ENCODE data around the gene MED12.

Gene MED12

GRCh38 chrX:71100581-71101505 is 17.6 kb upstream of the MED12 start:
- DNase-seq = no peak
- peaks cover 7% of the 10 kb centered on the region for H3K36me3 Mint-ChIP-seq (ENCODE audit: low read depth)
- H3K4me1 Mint-ChIP-seq = peaks cover 69% of the 10 kb centered on the region
- H3K27ac Mint-ChIP-seq = no peak overlapping the region
- ATAC-seq = no peak
- H3K27me3 Mint-ChIP-seq = no peaks in the 10 kb centered on the region
- H3K4me3 Mint-ChIP-seq = no peak overlapping the region
- no peaks in the 10 kb centered on the region for H3K9me3 Mint-ChIP-seq

DNA sequence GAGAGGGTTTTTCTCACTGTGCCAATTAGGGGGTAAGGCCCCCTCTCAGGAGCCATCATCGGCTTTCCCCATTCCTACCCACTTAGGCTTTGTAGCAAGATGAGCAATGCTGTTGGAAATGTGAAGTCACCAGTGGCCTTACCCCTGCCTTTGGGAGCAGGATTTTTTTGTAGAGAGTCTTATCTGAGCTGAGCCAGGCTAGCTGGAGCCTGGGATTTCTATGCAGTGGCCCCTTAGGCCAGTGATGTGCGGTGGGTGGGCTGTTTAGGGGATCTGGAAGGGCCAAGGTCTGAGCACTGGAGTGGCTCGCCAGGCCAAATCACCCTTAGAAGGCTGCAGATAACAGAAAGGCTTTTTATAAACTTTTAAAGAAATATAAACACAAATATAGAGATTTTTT is 16.1 kb upstream of the MED12 start:
- Mint-ChIP-seq H3K27ac (peak overlapping the region; percentile 91), H3K27me3 (no peaks in the 10 kb centered on the region), H3K4me1 (peaks cover 80% of the 10 kb centered on the region), H3K36me3 (ENCODE audit: low read depth) (peaks cover 19% of the 10 kb centered on the region), H3K9me3 (no peaks in the 10 kb centered on the region), H3K4me3 (no peak overlapping the region)
- ATAC-seq (no peak), DNase-seq (no peak)

GRCh38 chrX:71103110-71103983 is 15.0 kb upstream of the MED12 start:
- DNase-seq (peak; percentile 74), ATAC-seq (peak; percentile 53)
- Mint-ChIP-seq H3K27ac (peak overlapping the region; percentile 91), H3K27me3 (no peaks in the 10 kb centered on the region), H3K4me1 (peaks cover 84% of the 10 kb centered on the region), H3K36me3 (ENCODE audit: low read depth) (peaks cover 30% of the 10 kb centered on the region), H3K4me3 (peak overlapping the region; percentile 79), H3K9me3 (no peaks in the 10 kb centered on the region)

GRCh38 chrX:71105628-71106027 is 12.8 kb upstream of the MED12 start:
- peak overlapping the region; percentile 78 for H3K27ac Mint-ChIP-seq
- DNase-seq (no peak), ATAC-seq (no peak)
- peaks cover 73% of the 10 kb centered on the region for H3K4me1 Mint-ChIP-seq
- H3K36me3 Mint-ChIP-seq (ENCODE audit: low read depth) = peaks cover 51% of the 10 kb centered on the region
- no peaks in the 10 kb centered on the region for H3K27me3 Mint-ChIP-seq
- no peaks in the 10 kb centered on the region for H3K9me3 Mint-ChIP-seq
- H3K4me3 Mint-ChIP-seq = peak overlapping the region; percentile 67

DNA sequence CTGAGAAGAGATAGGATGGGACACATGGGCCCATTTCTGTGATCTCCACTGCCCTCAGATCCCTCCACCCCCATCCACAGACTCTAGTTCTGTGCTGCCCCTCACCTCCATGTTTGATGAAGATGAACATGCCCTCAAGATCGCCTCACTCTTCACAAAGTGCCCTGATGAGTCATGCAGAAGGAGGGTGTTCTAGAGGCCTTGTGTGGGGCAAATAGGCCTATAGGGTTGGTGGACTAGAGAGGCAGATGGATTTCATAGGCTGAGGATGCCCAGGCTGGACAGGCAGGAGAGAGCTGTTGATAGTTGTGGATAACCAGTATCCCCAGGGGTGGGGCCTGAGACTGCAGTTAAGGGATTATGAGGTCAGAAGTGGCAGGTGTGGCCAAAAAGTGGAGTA is 12.0 kb upstream of the MED12 start, which contains the start of gene CXorf65:
Gene CXorf65, minus strand, starts transcription at position 314 of the 400 bp plus-strand sequence. Its CDS starts 184 bp downstream, at position 130.
- H3K27ac Mint-ChIP-seq = peak within 1 kb of the TSS; percentile 95
- ATAC-seq = peak; percentile 63
- no peaks in the 10 kb centered on the region for H3K27me3 Mint-ChIP-seq
- H3K4me1 Mint-ChIP-seq = peaks cover 66% of the 10 kb centered on the region
- H3K4me3 Mint-ChIP-seq = peak within 1 kb of the TSS; percentile 99
- peaks cover 59% of the 10 kb centered on the region for H3K36me3 Mint-ChIP-seq (ENCODE audit: low read depth)
- no peak for DNase-seq
- no peaks in the 10 kb centered on the region for H3K9me3 Mint-ChIP-seq

DNA sequence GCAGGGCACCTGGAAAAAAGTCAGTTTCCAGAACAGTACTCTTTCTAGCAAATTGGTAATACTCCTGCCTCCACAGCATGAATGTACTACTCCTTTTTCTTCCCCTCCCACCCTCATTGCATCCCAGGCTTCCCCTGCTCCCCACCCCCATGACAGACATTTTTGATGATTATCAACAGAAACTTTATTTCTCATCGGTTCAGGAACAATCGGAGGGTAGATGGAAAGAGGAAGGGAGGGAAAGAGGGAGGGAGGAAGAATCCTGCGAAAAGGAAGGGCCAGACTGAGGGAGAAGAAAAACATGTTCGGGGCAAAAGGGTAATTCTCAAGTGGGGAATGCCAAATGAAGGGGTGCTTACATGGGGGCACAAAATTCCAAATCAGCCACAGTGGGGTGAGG is 11.2 kb upstream of the MED12 start:
- Mint-ChIP-seq H3K9me3 (no peaks in the 10 kb centered on the region), H3K36me3 (ENCODE audit: low read depth) (peaks cover 59% of the 10 kb centered on the region), H3K27ac (peak overlapping the region; percentile 95), H3K4me1 (peaks cover 65% of the 10 kb centered on the region), H3K27me3 (no peaks in the 10 kb centered on the region), H3K4me3 (peak overlapping the region; percentile 99)
- ATAC-seq (no peak), DNase-seq (no peak)

DNA sequence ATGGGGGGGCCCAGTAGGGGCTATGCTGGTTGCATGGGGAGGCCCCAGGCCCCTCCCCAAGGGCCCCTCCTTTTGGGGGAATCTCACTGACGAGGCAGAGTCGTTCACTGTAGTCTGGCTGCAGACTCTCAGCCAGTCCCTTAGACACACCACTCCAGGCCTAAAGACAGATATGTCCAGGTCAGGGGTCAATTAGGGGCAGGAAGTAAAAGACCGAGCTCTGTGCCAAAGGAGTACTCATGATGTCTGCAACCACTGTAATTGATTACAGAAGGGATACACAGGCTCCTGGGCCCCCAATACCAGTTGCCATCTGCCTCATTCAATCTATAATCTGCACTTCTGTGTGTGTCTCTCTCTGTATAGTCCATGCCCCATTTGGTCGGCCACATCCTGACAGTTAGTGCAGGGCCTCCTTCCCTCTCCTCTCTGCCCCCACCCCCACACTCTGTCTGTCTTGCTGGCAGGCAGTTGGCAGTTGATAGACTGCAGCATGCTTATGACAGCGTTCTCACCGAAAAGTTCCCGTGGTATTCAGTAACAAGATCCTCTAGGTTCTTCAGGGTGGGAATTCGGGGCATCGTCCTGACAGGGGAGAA is 10.5 kb upstream of the MED12 start:
- DNase-seq = no peak

GRCh38 chrX:71109051-71109450 is 9.3 kb upstream of the MED12 start:
- Mint-ChIP-seq H3K27ac (peak overlapping the region; percentile 95), H3K4me3 (peak overlapping the region; percentile 99), H3K27me3 (no peaks in the 10 kb centered on the region), H3K36me3 (ENCODE audit: low read depth) (peaks cover 59% of the 10 kb centered on the region), H3K9me3 (no peaks in the 10 kb centered on the region), H3K4me1 (peaks cover 62% of the 10 kb centered on the region)
- no peak for DNase-seq
- no peak for ATAC-seq

More for the DNA sequence above, 10.5 kb upstream of the MED12 start:
- no peaks in the 10 kb centered on the region for H3K27me3 Mint-ChIP-seq
- H3K27ac Mint-ChIP-seq = peak overlapping the region; percentile 95
- ATAC-seq = no peak
- H3K4me1 Mint-ChIP-seq = peaks cover 65% of the 10 kb centered on the region
- peak overlapping the region; percentile 99 for H3K4me3 Mint-ChIP-seq
- no peaks in the 10 kb centered on the region for H3K9me3 Mint-ChIP-seq
- H3K36me3 Mint-ChIP-seq (ENCODE audit: low read depth) = peaks cover 59% of the 10 kb centered on the region

- DNase-seq (peak; percentile 74), ATAC-seq (peak; percentile 84)
- peaks cover 48% of the 10 kb centered on the region for H3K4me1 Mint-ChIP-seq
- no peaks in the 10 kb centered on the region for H3K9me3 Mint-ChIP-seq
- no peaks in the 10 kb centered on the region for H3K27me3 Mint-ChIP-seq
- peak within 1 kb of the TSS; percentile 95 for H3K27ac Mint-ChIP-seq
- peak within 1 kb of the TSS; percentile 99 for H3K4me3 Mint-ChIP-seq
- H3K36me3 Mint-ChIP-seq (ENCODE audit: low read depth) = peaks cover 49% of the 10 kb centered on the region
These were observed 7.1 kb upstream of the MED12 start, which contains the start of gene IL2RG for GRCh38 chrX:71111141-71111843. TSS of gene IL2RG (minus strand) at chrX:71111577. CDS start at chrX:71111539, 38 bp downstream.

DNA sequence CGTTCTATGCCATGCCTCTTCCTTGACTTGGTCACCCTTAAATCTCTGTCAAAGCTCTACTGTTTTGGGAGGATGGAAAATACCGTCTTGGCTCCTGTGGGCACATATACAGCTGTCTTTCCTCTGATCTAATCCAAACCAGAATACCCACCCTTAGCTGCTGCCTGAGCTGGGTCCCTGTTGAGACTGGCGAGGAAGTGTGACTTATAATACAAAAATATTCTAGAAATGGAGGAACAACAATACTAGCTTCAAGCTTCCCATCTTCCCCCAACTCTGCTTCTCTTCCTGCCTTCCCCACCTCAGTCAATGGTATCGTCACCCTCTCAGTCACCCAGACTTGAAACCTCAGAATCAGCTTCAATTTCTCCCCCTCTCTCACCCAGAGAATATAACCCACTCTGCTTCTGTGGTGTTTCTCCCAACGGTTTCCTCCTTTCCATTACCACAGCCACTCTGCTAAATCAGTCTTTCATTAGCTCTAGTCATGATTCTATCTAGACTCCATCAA is 6.4 kb upstream of the MED12 start:
- ATAC-seq = peak; percentile 58
- no peak for DNase-seq
- Mint-ChIP-seq H3K9me3 (no peaks in the 10 kb centered on the region), H3K27ac (peak overlapping the region; percentile 95), H3K36me3 (ENCODE audit: low read depth) (peaks cover 43% of the 10 kb centered on the region), H3K4me1 (peaks cover 42% of the 10 kb centered on the region), H3K4me3 (peak overlapping the region; percentile 99), H3K27me3 (no peaks in the 10 kb centered on the region)

GRCh38 chrX:71117358-71117757 is 1.0 kb upstream of the MED12 start:
- Mint-ChIP-seq H3K27ac (no peak overlapping the region), H3K27me3 (no peaks in the 10 kb centered on the region), H3K9me3 (no peaks in the 10 kb centered on the region), H3K4me3 (no peak overlapping the region), H3K36me3 (ENCODE audit: low read depth) (peaks cover 2% of the 10 kb centered on the region), H3K4me1 (peaks cover 35% of the 10 kb centered on the region)
- DNase-seq = no peak
- no peak for ATAC-seq

GRCh38 chrX:71118985-71119535 is 664 bp downstream of the MED12 start:
- H3K27ac Mint-ChIP-seq = no peak overlapping the region
- ATAC-seq (peak; percentile 44), DNase-seq (no peak)
- H3K9me3 Mint-ChIP-seq = no peaks in the 10 kb centered on the region
- H3K36me3 Mint-ChIP-seq (ENCODE audit: low read depth) = peaks cover 6% of the 10 kb centered on the region
- no peaks in the 10 kb centered on the region for H3K27me3 Mint-ChIP-seq
- peak overlapping the region; percentile 79 for H3K4me3 Mint-ChIP-seq
- peaks cover 21% of the 10 kb centered on the region for H3K4me1 Mint-ChIP-seq

DNA sequence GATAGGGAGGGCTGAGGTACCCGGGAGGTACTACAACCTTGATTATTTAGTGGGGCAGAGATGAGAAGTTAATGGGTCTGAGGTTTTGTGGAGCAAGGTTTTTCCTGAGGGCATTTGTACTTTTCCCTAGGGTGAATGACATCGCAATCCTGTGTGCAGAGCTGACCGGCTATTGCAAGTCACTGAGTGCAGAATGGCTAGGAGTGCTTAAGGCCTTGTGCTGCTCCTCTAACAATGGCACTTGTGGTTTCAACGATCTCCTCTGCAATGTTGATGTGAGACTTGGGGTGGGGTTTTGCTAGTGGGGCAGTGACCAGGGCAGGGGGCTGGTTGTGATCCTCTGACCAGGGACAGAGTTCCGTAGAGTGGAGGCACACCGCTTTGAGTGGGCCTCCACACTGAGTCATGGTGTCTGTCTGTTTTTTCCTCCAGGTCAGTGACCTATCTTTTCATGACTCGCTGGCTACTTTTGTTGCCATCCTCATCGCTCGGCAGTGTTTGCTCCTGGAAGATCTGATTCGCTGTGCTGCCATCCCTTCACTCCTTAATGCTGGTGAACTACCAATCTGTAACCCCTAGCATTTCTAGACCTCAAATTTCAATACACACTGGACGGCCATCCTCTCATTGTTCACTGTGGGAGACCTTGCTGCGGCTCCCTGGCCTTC is 9.9 kb downstream of the MED12 start:
- Mint-ChIP-seq H3K36me3 (ENCODE audit: low read depth) (peaks cover 30% of the 10 kb centered on the region), H3K9me3 (no peaks in the 10 kb centered on the region), H3K4me1 (peaks cover 11% of the 10 kb centered on the region), H3K4me3 (no peak overlapping the region), H3K27me3 (no peaks in the 10 kb centered on the region), H3K27ac (peak overlapping the region; percentile 7)
- ATAC-seq (peak; percentile 18), DNase-seq (no peak)

Data from activated naive CD8-positive, alpha-beta T cell treated with anti-CD3 and anti-CD28 coated beads, Interleukin-2, amount 50 U/mL, for 24 hours (primary cell).